AG09309 (cell line): ENCODE data around the gene PTPRN2.
"Not testable (repeated sequence)": the region's sequence is repeated elsewhere in the genome, so short reads cannot be mapped to it uniquely, and the experiment has no call there.

Experiments
- DNase-seq: peaks from one replicate; pipeline ENCODE4 v3.0.0-alpha.2; 2010; ENCODE audit warnings: low read depth
- H3K4me3 ChIP-seq: 2 replicates; pipeline ENCODE4 v1.5.1; 2011; ENCODE audit warnings: mild to moderate bottlenecking, low read depth, low read length, moderate library complexity; ENCODE audit not compliant: control insufficient read depth
- TF ChIP-seq, protein P1 (sequence below): IDR thresholded peaks from 2 replicates; pipeline ENCODE4 v1.5.1; 2011; ENCODE audit warnings: mild to moderate bottlenecking, low read depth, low read length, inconsistent platforms; ENCODE audit not compliant: insufficient read depth, control insufficient read depth; ENCODE audit errors: missing control alignments

Gene PTPRN2

DNA sequence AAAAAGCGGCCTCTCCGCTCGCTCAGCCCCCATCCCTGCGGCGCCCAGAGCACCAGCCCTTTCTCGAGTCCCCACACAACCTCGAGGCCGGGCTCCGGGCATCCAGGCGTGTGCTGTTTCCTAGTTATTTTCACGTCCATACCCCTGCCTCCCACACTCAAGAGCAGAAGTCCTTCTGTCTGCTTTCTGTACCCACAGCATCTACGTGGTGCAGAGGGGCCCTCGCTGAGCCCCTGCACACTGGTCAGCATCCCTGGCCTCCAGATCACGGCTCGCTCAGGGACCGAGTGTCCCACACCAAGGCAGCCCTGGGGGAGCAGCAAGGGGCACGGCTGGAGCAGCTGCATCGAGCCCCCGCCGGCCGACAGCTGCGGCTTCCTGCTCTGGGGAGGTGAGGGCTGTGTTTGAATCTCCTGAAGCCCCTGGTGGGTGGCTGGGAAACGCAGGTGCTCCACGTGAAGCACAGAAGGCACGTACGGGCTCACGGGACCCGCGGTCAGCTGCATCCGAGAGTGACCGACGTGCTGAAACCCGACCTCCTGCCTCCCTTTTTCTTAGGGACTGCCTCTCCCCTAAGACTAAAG is 917.8 kb downstream of the PTPRN2 start:
- H3K4me3 ChIP-seq = no peak overlapping the region
- DNase-seq = no peak
- TF ChIP-seq, protein P1, sequence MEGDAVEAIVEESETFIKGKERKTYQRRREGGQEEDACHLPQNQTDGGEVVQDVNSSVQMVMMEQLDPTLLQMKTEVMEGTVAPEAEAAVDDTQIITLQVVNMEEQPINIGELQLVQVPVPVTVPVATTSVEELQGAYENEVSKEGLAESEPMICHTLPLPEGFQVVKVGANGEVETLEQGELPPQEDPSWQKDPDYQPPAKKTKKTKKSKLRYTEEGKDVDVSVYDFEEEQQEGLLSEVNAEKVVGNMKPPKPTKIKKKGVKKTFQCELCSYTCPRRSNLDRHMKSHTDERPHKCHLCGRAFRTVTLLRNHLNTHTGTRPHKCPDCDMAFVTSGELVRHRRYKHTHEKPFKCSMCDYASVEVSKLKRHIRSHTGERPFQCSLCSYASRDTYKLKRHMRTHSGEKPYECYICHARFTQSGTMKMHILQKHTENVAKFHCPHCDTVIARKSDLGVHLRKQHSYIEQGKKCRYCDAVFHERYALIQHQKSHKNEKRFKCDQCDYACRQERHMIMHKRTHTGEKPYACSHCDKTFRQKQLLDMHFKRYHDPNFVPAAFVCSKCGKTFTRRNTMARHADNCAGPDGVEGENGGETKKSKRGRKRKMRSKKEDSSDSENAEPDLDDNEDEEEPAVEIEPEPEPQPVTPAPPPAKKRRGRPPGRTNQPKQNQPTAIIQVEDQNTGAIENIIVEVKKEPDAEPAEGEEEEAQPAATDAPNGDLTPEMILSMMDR = no peak

DNA sequence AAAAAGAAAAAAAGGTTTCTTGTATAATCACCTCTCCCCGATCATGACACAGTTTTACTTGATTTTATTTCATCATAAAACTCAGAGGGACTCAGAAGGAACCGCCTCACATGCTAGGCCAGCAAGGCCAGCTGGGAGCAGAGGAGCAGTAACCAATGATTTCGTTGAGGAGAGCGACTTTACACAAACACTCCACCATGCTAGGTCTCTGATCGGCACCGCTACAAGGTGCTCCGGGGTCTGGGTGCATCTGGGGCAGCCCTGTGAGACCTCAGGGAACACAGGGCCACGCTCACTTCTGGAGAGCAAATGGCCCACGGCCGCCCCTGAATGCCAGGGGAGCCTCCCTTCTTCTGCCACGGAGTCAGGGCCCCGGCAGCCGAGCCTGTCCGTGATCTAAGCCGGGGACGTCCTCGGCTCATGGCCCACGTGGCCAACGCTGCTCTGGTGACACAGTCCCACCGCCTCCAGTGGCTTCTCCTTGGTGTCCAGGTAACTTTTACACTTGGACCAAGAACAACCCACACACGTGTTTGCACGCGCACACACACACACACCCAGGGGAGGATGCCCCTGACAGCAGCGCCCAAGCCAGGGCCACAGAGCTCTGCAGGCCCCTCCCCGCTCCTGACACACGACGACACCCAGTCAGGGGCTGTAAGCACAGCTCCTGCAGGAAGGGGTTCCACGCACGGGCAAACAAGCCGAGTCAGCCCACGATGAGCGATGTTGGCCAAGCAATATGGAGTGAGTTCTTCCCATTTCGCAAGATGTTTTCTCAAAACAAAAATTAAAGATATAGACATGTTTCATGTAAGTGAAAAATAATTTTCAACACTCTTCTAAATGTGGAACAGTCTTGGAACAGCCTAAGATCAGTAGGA is 918.5 kb downstream of the PTPRN2 start:
- H3K4me3 ChIP-seq = no peak overlapping the region
- no peak for DNase-seq
- TF ChIP-seq, protein P1 = no peak

DNA sequence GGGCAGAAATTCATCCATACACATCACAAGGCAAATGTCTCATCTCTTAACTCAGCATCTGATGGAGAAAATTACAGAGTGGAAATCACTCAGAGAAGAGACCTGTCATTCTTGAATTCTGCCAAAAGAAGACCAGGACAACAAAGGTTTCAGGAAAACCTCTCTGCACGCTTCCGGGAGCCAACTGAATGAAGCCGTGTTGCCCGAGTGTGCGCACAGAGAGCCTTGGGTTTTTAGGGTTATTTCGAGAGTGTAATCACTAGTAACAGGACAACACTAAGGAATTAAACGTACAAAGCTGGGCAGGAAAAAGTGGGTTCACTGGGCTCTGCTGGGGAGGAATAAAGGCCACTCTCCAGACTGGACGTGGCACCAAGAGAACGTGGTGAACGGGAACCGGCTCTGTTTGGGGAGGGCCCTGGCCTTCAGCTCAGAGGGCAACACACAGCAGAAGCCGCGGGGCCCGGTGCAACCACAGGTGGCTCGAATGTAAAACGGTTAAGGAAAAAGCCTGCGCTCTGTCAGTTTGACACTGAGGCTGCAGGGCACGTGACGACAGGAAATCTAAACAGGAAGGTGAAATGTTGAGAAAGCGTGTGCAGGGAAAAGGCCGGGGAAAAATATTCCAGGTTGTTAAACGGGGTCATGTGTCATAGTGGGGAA is 919.3 kb downstream of the PTPRN2 start:
- DNase-seq = no peak
- TF ChIP-seq, protein P1 = no peak
- no peak overlapping the region for H3K4me3 ChIP-seq

DNA sequence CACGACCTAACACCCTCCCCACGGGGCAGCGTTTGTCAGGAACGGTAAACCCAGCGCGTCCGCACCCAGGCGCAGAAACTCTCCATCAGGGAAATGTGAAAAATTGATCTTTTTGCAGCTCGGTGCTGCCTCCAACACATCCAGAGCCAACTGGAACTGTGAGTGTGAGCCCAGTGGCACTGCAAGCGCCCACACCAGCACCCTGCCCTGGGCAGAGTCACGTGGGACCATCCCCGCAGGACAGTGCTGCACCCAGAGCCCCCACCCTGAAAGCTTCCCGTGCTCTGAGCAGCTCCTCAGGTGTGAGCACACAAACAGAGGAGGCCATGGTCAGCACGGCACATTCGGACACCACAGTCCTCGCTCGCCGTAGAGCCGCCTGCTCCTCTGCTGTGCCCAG is 919.9 kb downstream of the PTPRN2 start:
- DNase-seq = no peak
- TF ChIP-seq, protein P1 = no peak
- no peak overlapping the region for H3K4me3 ChIP-seq

DNA sequence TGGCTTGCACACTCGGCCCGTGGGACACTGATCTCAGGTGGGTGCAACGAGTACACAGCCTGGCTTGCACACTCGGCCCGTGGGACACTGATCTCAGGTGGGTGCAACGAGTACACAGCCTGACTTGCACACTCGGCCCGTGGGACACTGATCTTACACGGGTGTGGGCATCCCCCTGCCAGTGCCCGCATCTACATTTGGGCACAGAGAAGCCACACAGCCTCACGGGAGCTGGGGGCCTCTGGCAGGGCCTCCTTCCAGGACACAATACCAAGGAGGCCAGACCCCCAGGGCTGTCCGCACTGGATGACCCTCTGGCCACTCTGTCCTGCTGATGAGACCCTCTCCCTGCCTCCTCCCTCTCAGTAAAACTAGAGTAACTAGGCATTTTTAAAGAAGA is 920.4 kb downstream of the PTPRN2 start:
- DNase-seq = no peak
- TF ChIP-seq, protein P1 = no peak
- H3K4me3 ChIP-seq = no peak overlapping the region

DNA sequence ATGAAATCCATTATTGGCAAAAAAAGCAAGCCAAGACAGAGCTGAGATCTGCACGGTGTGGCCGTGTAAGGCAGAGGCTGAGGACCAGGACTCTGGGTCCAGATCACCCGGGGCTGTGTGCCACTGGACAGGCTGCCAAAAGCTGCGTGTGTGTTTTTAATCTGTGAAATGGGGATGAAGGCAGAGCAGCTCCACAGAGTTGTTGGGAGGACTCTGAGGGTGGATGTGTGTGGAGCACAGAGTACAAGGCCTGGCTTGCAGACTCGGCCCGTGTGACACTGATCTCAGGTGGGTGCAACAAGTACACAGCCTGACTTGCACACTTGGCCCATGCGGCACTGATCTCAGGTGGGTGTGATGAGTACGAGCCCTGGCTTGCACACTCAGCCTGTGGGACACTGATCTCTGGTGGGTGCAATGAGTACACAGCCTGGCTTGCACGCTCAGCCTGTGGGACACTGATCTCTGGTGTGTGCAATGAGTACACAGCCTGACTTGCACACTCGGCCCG is 921.0 kb downstream of the PTPRN2 start:
- TF ChIP-seq, protein P1 = no peak

DNA sequence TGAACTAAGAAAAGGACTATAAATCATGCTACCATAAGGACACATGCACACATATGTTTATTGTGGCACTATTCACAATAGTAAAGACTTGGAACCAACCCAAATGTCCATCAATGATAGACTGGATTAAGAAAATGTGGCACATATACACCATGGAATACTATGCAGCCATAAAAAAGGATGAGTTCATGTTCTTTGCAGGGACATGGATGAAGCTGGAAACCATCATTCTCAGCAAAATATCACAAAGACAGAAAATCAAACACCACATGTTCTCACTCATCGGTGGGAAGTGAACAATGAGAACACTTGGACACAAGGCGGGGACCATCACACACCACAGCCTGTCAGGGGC is 922.0 kb downstream of the PTPRN2 start:
- DNase-seq, H3K4me3 ChIP-seq: not testable (repeated sequence)

More for the DNA sequence above, 921.0 kb downstream of the PTPRN2 start:
- no peak for DNase-seq
- no peak overlapping the region for H3K4me3 ChIP-seq
